WTC11 (cell line): ENCODE results near the gene RSU1.

Experiments
- ARID4B ChIP-seq: sonication (generic); formaldehyde crosslinking; IDR thresholded peaks from 2 replicates; pipeline ENCODE4 v1.8.0; 2023; ENCODE audit warnings: missing genetic modification reagents, mild to moderate bottlenecking, borderline replicate concordance
- CREM ChIP-seq: sonication (generic); formaldehyde crosslinking; IDR thresholded peaks from 2 replicates; pipeline ENCODE4 v1.8.1; 2022; ENCODE audit warnings: mild to moderate bottlenecking, missing genetic modification reagents, moderate library complexity
- ETV6 ChIP-seq: sonication (generic); formaldehyde crosslinking; IDR thresholded peaks from 2 replicates; pipeline ENCODE4 v1.8.1; 2022; ENCODE audit warnings: mild to moderate bottlenecking, missing genetic modification reagents
- JUN ChIP-seq: sonication (generic); formaldehyde crosslinking; IDR thresholded peaks from 2 replicates; pipeline ENCODE4 v1.8.0; 2023; ENCODE audit warnings: mild to moderate bottlenecking, missing genetic modification reagents
- NFATC4 ChIP-seq: fragments of 250-450 bp; sonication (Bioruptor Pico); IDR thresholded peaks from 2 replicates; pipeline ENCODE4 v1.9.0; 2021; ENCODE audit warnings: mild to moderate bottlenecking
- NFE2L1 ChIP-seq: sonication (generic); formaldehyde crosslinking; IDR thresholded peaks from 2 replicates; pipeline ENCODE4 v1.8.1; 2023; ENCODE audit warnings: missing genetic modification reagents
- PREB ChIP-seq: sonication (generic); formaldehyde crosslinking; IDR thresholded peaks from 2 replicates; pipeline ENCODE4 v1.8.1; 2022; ENCODE audit warnings: mild to moderate bottlenecking, missing genetic modification reagents, moderate library complexity, borderline replicate concordance
- STAT6 ChIP-seq: sonication (generic); formaldehyde crosslinking; conservative IDR thresholded peaks from 2 replicates; pipeline ENCODE4 v1.8.1; 2023; ENCODE audit warnings: mild to moderate bottlenecking, low read depth, missing genetic modification reagents, moderate library complexity
- TP53 ChIP-seq: sonication (generic); formaldehyde crosslinking; IDR thresholded peaks from 2 replicates; pipeline ENCODE4 v1.8.1; 2023; ENCODE audit warnings: mild to moderate bottlenecking, missing genetic modification reagents
- TF ChIP-seq, protein P1 (sequence below): fragments of 200-600 bp; IDR thresholded peaks from 2 replicates; pipeline ENCODE4 v1.8.0; 2022; ENCODE audit warnings: antibody characterized with exemption
- TF ChIP-seq, protein P2 (sequence below): sonication (generic); formaldehyde crosslinking; IDR thresholded peaks from 2 replicates; pipeline ENCODE4 v1.8.0; 2022; ENCODE audit warnings: mild to moderate bottlenecking, missing genetic modification reagents
- TF ChIP-seq, protein P3 (sequence below): sonication (generic); formaldehyde crosslinking; IDR thresholded peaks from 2 replicates; pipeline ENCODE4 v1.8.0; 2022; ENCODE audit warnings: missing genetic modification reagents
- TF ChIP-seq, protein P4 (sequence below): sonication (generic); formaldehyde crosslinking; IDR thresholded peaks from 2 replicates; pipeline ENCODE4 v1.8.1; 2023; ENCODE audit warnings: mild to moderate bottlenecking, missing genetic modification reagents, borderline replicate concordance
- TF ChIP-seq, protein P5 (sequence below): fragments of 250-450 bp; sonication (Bioruptor Pico); IDR thresholded peaks from 2 replicates; pipeline ENCODE4 v1.9.0; 2021; ENCODE audit warnings: moderate library complexity, mild to moderate bottlenecking, inconsistent platforms, borderline replicate concordance

DNA sequence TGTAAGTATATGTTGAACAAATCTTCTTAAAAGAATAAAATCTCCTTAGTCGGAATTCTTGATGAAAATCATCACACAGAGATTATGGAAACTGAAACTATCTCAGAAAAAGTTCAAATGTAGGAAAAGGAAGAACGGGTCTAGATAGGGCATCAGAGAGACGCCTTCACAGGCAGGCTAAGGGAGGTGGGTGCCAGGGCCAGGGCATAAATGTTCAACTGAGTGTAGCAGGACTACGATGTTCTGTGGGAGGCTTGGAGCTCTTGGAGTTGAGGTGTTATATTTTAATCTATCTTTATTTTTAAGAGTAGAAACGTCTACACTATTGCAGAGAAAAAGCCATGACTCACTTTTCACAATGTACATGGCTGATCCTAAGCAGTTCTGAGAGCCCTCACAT is 101.2 kb downstream of the RSU1 start:
- TF ChIP-seq, protein P1, sequence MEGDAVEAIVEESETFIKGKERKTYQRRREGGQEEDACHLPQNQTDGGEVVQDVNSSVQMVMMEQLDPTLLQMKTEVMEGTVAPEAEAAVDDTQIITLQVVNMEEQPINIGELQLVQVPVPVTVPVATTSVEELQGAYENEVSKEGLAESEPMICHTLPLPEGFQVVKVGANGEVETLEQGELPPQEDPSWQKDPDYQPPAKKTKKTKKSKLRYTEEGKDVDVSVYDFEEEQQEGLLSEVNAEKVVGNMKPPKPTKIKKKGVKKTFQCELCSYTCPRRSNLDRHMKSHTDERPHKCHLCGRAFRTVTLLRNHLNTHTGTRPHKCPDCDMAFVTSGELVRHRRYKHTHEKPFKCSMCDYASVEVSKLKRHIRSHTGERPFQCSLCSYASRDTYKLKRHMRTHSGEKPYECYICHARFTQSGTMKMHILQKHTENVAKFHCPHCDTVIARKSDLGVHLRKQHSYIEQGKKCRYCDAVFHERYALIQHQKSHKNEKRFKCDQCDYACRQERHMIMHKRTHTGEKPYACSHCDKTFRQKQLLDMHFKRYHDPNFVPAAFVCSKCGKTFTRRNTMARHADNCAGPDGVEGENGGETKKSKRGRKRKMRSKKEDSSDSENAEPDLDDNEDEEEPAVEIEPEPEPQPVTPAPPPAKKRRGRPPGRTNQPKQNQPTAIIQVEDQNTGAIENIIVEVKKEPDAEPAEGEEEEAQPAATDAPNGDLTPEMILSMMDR = no peak
- TF ChIP-seq PREB = no peak
- TF ChIP-seq, protein P2, sequence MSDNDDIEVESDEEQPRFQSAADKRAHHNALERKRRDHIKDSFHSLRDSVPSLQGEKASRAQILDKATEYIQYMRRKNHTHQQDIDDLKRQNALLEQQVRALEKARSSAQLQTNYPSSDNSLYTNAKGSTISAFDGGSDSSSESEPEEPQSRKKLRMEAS (CRISPR knock-in tag) = no peak
- no peak for TF ChIP-seq TP53 (CRISPR knock-in tag)
- TF ChIP-seq, protein P3, sequence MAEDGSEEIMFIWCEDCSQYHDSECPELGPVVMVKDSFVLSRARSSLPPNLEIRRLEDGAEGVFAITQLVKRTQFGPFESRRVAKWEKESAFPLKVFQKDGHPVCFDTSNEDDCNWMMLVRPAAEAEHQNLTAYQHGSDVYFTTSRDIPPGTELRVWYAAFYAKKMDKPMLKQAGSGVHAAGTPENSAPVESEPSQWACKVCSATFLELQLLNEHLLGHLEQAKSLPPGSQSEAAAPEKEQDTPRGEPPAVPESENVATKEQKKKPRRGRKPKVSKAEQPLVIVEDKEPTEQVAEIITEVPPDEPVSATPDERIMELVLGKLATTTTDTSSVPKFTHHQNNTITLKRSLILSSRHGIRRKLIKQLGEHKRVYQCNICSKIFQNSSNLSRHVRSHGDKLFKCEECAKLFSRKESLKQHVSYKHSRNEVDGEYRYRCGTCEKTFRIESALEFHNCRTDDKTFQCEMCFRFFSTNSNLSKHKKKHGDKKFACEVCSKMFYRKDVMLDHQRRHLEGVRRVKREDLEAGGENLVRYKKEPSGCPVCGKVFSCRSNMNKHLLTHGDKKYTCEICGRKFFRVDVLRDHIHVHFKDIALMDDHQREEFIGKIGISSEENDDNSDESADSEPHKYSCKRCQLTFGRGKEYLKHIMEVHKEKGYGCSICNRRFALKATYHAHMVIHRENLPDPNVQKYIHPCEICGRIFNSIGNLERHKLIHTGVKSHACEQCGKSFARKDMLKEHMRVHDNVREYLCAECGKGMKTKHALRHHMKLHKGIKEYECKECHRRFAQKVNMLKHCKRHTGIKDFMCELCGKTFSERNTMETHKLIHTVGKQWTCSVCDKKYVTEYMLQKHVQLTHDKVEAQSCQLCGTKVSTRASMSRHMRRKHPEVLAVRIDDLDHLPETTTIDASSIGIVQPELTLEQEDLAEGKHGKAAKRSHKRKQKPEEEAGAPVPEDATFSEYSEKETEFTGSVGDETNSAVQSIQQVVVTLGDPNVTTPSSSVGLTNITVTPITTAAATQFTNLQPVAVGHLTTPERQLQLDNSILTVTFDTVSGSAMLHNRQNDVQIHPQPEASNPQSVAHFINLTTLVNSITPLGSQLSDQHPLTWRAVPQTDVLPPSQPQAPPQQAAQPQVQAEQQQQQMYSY (CRISPR knock-in tag) = no peak
- no peak for TF ChIP-seq JUN (CRISPR knock-in tag)
- TF ChIP-seq CREM (CRISPR knock-in tag) = no peak
- no peak for TF ChIP-seq ARID4B
- TF ChIP-seq STAT6 = no peak
- TF ChIP-seq, protein P4, sequence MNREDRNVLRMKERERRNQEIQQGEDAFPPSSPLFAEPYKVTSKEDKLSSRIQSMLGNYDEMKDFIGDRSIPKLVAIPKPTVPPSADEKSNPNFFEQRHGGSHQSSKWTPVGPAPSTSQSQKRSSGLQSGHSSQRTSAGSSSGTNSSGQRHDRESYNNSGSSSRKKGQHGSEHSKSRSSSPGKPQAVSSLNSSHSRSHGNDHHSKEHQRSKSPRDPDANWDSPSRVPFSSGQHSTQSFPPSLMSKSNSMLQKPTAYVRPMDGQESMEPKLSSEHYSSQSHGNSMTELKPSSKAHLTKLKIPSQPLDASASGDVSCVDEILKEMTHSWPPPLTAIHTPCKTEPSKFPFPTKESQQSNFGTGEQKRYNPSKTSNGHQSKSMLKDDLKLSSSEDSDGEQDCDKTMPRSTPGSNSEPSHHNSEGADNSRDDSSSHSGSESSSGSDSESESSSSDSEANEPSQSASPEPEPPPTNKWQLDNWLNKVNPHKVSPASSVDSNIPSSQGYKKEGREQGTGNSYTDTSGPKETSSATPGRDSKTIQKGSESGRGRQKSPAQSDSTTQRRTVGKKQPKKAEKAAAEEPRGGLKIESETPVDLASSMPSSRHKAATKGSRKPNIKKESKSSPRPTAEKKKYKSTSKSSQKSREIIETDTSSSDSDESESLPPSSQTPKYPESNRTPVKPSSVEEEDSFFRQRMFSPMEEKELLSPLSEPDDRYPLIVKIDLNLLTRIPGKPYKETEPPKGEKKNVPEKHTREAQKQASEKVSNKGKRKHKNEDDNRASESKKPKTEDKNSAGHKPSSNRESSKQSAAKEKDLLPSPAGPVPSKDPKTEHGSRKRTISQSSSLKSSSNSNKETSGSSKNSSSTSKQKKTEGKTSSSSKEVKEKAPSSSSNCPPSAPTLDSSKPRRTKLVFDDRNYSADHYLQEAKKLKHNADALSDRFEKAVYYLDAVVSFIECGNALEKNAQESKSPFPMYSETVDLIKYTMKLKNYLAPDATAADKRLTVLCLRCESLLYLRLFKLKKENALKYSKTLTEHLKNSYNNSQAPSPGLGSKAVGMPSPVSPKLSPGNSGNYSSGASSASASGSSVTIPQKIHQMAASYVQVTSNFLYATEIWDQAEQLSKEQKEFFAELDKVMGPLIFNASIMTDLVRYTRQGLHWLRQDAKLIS (CRISPR knock-in tag) = no peak
- TF ChIP-seq, protein P5, sequence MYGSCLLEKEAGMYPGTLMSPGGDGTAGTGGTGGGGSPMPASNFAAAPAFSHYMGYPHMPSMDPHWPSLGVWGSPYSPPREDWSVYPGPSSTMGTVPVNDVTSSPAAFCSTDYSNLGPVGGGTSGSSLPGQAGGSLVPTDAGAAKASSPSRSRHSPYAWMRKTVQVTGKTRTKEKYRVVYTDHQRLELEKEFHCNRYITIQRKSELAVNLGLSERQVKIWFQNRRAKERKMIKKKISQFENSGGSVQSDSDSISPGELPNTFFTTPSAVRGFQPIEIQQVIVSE (CRISPR knock-in tag) = no peak
- no peak for TF ChIP-seq NFE2L1
- no peak for TF ChIP-seq ETV6
- no peak for TF ChIP-seq NFATC4
